ENCODE results near the gene SPINK5.
"Not testable (repeated sequence)": the region's sequence is repeated elsewhere in the genome, so short reads cannot be mapped to it uniquely, and the experiment has no call there.

The SPINK5 gene, protein sequence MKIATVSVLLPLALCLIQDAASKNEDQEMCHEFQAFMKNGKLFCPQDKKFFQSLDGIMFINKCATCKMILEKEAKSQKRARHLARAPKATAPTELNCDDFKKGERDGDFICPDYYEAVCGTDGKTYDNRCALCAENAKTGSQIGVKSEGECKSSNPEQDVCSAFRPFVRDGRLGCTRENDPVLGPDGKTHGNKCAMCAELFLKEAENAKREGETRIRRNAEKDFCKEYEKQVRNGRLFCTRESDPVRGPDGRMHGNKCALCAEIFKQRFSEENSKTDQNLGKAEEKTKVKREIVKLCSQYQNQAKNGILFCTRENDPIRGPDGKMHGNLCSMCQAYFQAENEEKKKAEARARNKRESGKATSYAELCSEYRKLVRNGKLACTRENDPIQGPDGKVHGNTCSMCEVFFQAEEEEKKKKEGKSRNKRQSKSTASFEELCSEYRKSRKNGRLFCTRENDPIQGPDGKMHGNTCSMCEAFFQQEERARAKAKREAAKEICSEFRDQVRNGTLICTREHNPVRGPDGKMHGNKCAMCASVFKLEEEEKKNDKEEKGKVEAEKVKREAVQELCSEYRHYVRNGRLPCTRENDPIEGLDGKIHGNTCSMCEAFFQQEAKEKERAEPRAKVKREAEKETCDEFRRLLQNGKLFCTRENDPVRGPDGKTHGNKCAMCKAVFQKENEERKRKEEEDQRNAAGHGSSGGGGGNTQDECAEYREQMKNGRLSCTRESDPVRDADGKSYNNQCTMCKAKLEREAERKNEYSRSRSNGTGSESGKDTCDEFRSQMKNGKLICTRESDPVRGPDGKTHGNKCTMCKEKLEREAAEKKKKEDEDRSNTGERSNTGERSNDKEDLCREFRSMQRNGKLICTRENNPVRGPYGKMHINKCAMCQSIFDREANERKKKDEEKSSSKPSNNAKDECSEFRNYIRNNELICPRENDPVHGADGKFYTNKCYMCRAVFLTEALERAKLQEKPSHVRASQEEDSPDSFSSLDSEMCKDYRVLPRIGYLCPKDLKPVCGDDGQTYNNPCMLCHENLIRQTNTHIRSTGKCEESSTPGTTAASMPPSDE

DNA sequence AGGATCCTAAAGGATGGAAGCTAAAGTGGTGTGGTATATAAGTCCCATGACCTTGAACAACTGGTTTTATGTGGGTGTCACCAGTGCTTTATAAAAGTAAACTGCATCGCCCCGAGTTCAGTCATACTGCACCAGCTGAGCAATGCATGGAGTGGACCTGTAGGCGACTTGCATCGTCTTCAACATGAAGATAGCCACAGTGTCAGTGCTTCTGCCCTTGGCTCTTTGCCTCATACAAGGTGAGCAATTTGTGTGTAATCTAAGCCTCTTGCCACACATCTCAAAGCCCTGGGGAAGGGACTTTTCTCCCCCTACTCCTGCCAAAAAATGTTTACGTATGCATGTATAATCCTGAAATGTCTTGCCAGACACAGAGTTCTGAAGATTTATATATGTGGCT, at the start of gene SPINK5:
TSS of gene SPINK5 (plus strand) at position 120 of the 400 bp plus-strand sequence. CDS start at position 185, 65 bp downstream.
- DNase-seq (ENCODE audit: low read depth in 3 of 3), result no peak

DNA sequence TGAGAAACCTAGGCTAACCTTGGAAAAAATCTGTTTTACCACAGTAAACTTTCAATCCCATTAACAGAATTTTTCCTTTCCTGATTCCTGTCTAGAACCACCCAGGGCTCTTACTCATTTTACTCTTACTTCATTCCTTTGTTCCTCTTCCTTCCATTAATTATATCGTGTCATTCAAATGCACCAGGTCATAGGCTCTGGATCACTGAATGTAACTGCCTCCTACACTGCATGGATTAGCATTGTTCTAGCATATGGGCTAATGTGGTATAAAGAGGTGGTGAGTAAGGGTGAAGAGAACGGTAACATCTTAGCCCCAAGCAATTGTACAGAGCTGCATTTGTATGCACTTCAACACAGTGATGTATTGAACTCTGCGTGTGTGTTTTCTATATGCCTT, 49.5 kb upstream of the SPINK5 start:
- DNase-seq (ENCODE audit: low read depth in 3 of 3), result no peak

DNA sequence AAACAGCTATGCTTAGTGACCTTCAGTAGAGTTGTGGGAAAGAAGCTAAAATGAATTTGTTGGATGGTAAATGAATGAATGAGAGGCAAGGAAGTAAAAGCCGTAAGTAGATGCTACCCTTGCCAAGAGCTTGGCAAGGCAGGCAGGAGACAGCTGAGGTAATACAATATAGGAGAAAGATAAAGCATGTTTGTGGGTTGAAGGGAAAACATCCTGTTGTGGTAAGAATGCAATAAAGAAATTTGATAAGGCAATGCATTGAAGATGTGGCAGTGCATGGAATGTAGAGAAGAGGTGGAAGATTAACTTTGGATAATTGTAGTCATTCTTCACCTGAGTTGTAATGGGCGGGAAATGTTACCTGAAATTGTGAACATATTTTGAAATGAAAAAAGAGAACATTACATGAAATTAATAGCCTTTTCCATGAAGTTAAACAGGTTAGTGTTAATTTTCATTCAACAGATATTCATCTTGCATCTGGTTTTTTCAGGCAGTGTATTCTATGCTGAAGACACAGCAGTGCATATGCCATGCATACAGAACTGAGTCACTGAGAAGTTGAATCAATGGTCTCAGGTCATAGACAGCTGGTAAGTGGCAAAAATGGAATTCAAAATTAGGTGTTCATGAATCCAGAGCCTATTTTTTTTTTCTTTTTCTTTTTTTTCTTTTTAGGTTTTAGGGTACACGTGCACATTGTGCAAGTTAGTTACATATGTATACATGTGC, 43.4 kb upstream of the SPINK5 start:
- no peak for DNase-seq (ENCODE audit: low read depth in 3 of 3)

DNA sequence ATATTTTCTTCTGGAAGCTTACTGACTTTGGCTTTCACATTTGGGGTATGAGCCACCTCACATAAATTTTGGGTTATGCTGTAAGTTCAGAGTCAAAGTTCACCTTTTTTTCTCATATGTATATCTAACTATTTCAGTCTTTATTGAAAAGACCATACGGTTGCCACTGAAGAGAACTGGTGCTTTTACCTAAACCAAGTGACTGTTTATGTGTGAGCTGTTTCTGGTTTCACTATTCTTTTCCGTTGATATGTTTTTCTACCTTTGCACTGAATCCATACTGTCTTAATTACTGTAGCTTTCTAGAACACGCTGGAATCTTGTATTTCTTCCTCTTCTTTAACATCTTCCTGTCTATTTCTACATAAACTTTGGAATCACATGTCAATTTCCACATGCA, 36.3 kb upstream of the SPINK5 start:
- no peak for DNase-seq (ENCODE audit: low read depth in 3 of 3)

DNA sequence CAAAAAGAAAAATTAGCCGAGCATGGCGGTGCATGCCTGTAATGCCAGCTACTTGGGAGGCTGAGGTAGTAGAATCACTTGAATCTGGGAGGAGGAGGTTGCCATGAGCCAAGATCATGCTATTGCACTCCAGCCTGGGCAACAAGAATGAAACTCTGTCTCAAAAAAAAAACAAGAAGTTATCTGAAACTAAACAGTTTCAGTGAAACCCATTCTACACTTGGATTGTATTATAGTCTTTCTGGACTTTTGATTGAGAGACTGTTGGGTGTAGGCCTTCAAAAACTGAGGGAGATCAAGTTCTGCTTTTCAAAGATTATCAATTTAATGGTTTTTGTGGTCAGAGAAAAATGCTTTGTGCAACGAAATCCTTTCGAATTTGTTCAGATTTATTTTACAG, 34.6 kb upstream of the SPINK5 start:
- no peak for DNase-seq (ENCODE audit: low read depth in 3 of 3)

DNA sequence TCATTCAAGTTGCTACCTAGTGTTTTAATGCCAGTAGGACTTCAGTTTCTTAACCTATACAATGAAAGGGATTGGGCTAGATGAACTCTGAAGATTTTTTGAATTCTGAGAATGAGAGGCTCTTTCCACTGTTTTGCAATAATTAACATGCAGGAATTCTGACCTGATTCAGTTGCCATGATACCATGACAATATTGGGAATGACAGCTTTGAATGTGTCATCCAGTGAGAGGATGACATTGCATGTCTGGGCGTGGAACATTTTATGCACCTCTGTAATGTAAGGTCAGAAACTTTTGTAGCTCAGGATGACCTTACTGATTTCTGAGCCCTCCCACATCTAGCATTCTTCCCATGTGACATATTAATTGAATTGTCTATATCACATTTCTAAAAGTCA, 30.6 kb upstream of the SPINK5 start:
- no peak for DNase-seq (ENCODE audit: low read depth in 3 of 3)

DNA sequence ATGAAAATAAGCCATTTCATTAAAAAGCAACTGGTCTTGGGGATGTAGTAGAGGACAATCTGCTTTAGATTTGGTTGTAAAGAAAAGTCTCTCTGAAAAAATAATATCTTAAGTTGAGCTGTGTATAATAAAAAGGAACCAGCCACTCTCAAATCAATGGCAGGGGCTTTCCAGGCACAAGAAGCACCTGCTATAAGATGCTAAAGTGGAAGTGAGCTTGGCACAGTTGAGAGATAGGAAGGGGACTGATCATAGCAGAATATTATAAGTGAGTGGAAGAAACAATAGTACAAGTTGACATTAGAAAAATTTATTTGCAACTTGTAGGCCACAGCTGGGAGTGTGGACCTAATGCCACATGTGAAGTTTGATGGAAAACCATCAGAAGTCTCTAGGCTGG, 28.1 kb upstream of the SPINK5 start:
- DNase-seq (ENCODE audit: low read depth in 3 of 3), result no peak

DNA sequence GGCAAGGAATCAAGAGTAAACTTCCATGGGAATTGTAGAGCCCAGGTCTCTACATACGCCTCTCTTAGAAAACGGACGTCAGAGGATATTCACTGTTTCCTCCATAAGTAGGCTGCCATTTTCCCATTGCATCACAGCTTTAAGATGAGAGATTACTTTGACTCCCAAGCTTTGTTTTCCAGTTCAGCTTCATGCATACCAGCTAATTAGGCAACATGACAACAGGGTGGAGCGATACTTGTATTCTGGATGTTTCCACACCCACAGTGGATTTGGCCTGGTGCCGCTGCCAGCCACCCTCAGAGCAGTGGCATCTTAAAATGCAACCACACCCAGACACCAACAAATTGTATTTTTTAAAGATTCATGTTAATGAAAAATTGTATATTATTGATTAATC, 20.9 kb upstream of the SPINK5 start:
- DNase-seq (ENCODE audit: low read depth in 3 of 3), result no peak

DNA sequence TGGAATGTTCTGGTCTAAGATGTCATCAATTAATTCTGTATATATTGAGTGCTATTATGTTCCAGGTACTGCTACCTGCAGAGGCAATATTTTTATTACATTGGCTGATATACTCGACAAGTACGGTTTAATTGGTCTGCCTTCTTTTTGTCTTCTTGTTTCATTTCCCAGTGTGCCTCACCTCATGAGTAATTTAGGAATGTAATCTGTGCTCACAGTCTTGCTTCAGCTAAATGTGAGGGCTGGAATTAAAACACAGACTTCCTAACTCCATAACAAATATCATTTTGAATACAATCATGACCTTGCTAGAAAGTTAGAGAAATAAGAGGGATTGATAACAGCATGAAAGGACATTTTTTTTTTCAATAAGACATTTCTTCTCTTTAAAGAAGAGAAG, 20.1 kb upstream of the SPINK5 start:
- DNase-seq (ENCODE audit: low read depth in 3 of 3), result no peak

DNA sequence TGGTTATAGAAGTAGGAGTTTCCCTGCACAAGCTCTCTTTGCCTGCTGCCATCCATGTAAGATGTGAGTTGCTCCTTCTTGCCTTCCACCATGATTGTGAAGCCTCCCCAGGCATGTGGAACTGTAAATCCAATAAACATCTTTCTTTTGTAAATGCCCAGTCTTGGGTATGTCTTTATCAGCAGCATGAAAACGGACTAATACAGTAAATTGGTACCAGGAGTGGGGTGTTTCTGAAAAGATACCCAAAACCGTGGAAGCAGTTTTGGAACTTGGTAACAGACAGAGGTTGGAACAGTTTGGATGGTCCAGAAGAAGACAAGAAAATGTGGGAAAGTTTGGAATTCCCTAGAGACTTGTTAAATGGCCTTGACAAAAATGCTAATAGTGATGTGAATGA, 8.6 kb upstream of the SPINK5 start:
- not testable (repeated sequence) for DNase-seq (ENCODE audit: low read depth in 3 of 3)

DNA sequence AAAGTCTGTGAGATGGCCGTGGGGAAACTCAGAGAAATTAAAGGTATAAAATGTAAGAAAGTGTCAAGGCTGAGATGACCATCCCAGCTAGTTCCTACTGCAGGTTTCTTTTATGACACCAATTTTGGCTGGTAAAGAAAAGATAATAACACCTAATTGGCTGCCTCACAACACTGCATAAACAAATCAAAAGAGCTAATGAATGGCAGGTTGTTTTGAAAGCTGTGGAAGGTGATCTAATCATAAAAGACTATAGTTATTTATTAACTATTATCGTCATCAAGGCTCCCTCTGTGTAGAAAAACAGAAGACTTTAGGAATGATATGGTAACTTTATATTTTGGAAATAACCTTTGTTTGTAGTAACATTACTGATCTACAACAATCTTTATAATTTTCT, 3.5 kb upstream of the SPINK5 start:
- no peak for DNase-seq (ENCODE audit: low read depth in 3 of 3)

DNA sequence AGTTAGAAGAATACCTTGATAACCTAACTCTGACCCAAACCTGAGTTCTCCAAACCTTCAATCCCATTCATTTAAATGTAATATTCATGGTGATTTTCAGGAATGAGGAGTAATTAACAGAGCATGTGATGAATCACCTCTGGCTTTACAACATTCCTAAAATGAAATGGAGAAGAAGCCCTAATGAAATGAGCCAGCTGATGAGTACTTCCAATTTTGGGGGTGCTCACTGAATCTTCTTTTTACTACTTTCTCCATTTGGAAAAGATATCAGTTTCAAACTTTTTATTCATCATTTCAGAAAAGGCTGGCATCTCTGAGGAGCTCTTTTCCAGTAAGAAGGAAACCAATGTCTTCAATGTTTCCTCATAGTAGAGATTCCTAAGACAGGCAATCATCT, 2.9 kb upstream of the SPINK5 start:
- DNase-seq (ENCODE audit: low read depth in 3 of 3), result no peak

DNA sequence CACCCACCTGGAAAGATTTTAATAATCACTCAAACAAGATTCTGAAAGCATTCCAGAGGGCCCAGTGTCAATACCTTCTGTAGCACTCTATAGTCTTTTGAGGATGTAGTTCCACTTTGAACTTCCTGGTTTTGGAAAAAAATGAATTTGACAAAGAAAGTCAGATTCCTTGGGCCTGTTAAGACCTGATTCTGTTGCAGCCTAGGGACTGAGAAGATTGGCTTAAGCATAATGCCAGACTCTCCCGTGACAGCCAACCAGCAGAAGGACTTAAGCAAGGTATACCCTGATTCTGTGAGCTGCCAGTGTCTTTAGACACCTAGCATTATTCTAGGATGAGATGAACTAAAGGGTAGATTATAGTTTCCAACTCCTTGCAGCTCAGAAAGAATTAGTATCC, 6.8 kb downstream of the SPINK5 start:
- no peak for DNase-seq (ENCODE audit: low read depth in 3 of 3)

DNA sequence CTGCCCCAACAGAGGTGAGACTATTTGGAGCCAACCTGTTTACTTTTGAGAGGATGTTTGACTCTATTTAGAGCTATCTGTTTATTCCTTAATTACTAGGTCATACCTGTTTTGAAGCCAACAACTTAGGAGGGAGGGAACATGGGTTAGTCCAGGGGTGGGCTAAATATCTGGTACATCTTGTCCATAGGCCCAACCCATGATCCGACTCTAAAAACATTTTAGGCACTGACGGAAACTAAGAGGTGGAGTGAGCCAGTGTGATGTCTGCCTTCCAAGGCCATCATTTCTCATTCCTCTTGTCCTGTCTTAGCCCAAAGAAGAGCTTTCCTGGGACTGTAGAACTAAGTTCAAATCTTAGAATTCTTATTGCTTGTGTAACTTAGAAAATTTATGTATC, 8.4 kb downstream of the SPINK5 start:
- no peak for DNase-seq (ENCODE audit: low read depth in 3 of 3)

DNA sequence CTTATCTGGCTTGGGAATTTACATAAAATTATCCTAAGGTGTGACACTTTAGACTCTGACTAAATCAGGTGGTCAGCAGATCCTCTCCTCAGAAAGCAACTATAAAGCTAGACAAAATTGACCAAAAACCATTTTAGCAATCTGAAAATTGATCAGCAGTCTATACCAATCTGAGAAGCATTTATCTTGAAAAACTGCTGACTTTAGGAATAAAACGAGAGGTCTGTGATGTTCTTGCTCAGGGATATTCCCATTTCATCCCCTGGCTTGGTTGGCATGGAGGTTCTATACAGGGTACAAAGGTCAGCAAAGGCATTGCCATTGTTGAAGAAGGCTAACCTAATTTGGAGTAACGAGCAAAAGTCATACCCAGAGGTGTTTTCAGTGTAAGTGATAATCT, 11.7 kb downstream of the SPINK5 start:
- DNase-seq (ENCODE audit: low read depth in 3 of 3), result no peak

DNA sequence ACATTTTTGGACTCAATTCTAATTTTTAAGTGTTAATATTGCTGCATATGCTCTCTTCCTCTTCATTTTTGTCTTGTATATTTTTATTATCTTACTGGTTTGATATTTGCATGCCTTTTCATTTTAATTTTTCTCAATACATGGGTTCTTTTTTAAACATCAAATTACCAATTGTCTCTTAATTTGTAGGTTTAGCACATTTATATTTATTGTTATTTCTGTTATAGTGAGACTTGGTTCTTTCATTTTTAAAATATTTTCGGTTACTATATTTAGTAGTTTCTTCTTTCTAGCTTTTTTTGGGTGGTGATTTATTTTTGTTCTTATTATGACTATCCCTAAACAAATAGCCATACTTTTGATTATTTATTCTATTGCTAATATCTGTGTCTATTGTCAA, 19.4 kb downstream of the SPINK5 start:
- no peak for DNase-seq (ENCODE audit: low read depth in 3 of 3)

DNA sequence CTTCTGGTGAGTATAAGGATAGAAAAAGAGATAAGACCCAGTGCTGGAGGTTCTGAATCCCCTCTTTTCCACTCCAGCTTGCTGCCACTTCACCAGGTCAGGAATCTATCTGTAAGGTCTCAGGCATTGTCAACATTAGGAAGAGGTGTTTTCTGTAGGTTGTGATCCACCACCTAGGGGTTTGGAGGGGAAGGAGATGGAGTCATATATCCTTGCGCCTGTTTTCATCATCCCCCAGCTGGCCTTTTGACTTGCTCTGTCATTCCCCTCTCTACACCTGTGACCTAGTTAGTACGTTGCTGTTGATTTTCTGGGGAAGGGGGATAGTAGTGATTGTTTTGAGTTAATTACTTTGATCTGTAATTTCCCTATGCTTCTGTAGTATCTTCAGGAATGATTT, 20.5 kb downstream of the SPINK5 start:
- DNase-seq (ENCODE audit: low read depth in 3 of 3), result no peak

DNA sequence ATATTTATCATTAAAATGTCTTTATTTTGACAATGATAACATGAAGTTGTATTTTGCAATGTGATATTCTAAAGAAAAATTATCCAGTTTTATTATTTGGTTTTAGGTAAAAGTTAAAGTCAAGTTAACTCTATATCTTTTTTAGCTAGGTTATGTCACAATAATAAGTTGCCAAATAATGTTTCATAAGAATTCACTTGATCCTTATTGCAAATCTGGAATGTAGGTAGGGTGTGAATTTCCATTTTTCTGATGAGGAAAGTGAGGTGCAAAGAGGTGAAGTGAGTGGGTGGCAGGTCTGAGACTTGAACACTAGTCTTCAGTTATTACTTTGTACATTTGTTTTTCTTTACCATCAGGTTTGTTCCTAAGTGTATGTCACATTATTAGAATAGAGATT, 21.5 kb downstream of the SPINK5 start:
- no peak for DNase-seq (ENCODE audit: low read depth in 3 of 3)

DNA sequence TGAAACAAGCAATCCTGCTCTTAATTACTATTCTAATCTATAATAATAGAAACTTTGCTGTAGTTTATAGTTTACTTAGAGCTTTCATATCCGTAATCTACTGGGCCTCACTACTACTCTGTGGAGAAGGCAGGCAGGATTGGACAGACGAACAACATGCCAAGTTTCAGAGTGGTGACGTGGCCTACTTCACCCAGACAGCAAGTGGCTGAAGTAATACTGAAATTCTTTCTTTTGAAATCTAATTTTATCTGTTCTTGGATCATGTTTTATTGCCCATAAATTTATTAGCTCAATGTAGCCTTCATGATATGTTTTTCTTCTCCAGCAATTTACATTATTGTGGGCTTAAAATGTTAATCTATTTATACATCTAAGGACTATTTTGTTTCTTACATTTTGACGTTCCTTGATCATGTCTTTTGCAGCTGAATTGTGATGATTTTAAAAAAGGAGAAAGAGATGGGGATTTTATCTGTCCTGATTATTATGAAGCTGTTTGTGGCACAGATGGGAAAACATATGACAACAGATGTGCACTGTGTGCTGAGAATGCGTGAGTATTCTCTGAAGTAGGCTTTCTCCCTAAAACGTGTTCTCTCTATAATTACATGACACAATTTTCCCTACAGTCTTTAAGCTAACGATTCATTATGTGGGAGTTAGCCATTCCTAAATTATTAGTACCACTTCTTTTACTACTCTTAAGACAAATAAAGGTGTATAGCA, 22.4 kb downstream of the SPINK5 start:
- DNase-seq (ENCODE audit: low read depth in 3 of 3), result no peak

DNA sequence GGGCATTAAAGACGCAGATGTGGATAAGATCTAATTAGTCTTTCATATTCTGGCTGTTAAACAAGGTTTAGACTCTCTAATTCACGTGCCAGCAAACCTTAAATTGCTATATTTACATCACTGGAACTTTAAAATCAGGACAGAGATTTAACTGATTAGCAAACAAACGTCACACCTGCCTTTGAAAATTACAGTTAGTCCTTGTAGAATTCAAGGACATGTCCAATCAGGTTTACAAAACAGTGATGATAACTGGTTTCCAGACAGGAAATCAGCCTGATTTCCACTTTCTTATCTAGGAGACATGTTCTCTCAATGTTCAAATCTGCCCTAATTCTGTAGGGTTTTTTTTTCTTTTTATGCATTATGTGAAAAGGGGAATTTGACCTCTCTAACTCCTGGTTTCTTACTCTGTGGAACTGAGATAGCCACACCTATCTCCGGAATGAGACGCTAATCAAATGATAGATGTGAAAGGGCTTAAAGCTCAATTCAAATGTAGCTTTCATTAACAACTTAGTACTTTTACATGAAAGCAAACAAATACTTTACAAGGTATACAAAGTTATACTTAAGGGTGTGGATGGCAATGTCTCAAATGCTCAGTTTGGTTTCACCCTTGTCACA, 26.5 kb downstream of the SPINK5 start:
- no peak for DNase-seq (ENCODE audit: low read depth in 3 of 3)

DNA sequence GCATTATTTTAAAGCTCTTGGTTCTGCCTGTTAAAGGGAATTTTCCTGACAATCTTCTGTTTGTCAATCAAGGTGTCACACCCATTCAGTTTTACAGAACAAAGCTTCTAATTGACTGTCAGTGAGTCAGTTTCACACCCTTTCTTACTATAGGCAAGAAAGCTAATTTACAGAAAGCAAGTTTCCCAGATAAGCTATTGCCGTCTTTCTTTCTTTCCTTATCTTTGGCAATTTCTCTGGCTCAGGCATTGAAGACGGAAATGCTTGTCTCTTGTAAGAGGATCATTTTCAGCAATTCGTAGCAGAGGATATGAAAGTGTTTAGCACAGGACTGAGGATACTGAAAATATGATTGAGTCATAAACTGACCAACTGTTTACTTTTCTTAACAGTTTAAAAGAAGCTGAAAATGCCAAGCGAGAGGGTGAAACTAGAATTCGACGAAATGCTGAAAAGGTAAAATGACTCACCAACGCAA, 27.0 kb downstream of the SPINK5 start:
- no peak for DNase-seq (ENCODE audit: low read depth in 3 of 3)

All from stimulated activated CD4-positive, alpha-beta T cell treated with anti-CD3 and anti-CD28 coated beads, TNF-alpha, amount 100 ng/mL, for 24 hours (primary cell).